H1 (cell line): ENCODE data around the gene SLC30A3. TPM values are rescaled to one million over a fixed set of nuclear protein-coding genes. Genes with fewer than 3 reads are reported as not detected.

Experiments
- CTCF ChIA-PET: fragments of 300-600 bp; sonication (Branson Sonifier 250); formaldehyde crosslinking; loops from one replicate; lab custom pipeline; 2021; ENCODE audit not compliant: partially characterized antibody; lab: Charles Lee
- POLR2A ChIA-PET: fragments of 300-600 bp; sonication (Branson Sonifier 250); formaldehyde crosslinking; loops from one replicate; lab custom pipeline; 2021; ENCODE audit warnings: inconsistent platforms; ENCODE audit not compliant: partially characterized antibody; lab: Charles Lee
- DNase-seq, 2 experiments: peaks; one replicate each; pipeline versions ENCODE4 v3.0.0 to v3.0.0-alpha.2; 2010 to 2022; ENCODE audit warnings: low spot score in 2 of 2, low read depth in 1 of 2, mixed read lengths in 1 of 2
- FAIRE-seq: peaks from 2 replicates; lab custom pipeline; 2011; peaks lifted over from hg19 to GRCh38; lab: Jason Lieb, UNC
- H2AFZ ChIP-seq: 2 replicates; pipeline ENCODE4 v1.8.1; 2012; ENCODE audit warnings: low read length, inconsistent platforms
- H2AK5ac ChIP-seq: 2 replicates; pipeline ENCODE4 v1.6.1; 2013; ENCODE audit warnings: low read depth, low read length
- H2BK120ac ChIP-seq: replicated peaks from 2 replicates; pipeline ENCODE3; 2013; ENCODE audit warnings: low read depth, low read length, inconsistent platforms
- H2BK12ac ChIP-seq: 2 replicates; pipeline ENCODE4 v1.6.1; 2013; ENCODE audit warnings: low read depth, low read length
- H2BK15ac ChIP-seq: 2 replicates; pipeline ENCODE4 v1.6.1; 2013; ENCODE audit warnings: low read length
- H2BK20ac ChIP-seq: 2 replicates; pipeline ENCODE4 v1.6.1; 2013; ENCODE audit warnings: low read length
- H2BK5ac ChIP-seq: 2 replicates; pipeline ENCODE4 v1.6.1; 2013; ENCODE audit warnings: low read depth, low read length
- H3K14ac ChIP-seq: 2 replicates; pipeline ENCODE4 v1.6.1; 2013; ENCODE audit warnings: inconsistent platforms; ENCODE audit not compliant: insufficient read length
- H3K18ac ChIP-seq: 2 replicates; pipeline ENCODE4 v1.6.1; 2013; ENCODE audit warnings: low read length; ENCODE audit errors: extremely low read depth
- H3K23ac ChIP-seq: 2 replicates; pipeline ENCODE4 v1.6.1; 2013; ENCODE audit warnings: inconsistent platforms; ENCODE audit not compliant: insufficient read length
- H3K23me2 ChIP-seq: 2 replicates; pipeline ENCODE4 v1.6.1; 2013; ENCODE audit warnings: low read depth, low read length
- H3K27ac ChIP-seq: 2 replicates; pipeline ENCODE4 v1.6.1; 2011; ENCODE audit warnings: low read depth, low read length, inconsistent platforms
- H3K27me3 ChIP-seq, 4 experiments: replicated peaks in 1 of 4; 1 replicate in 1 of 4; 2 replicates in 3 of 4; pipeline versions ENCODE4 v1.6.1 to v1.8.1; 2011 to 2013; ENCODE audit warnings: low read length in 3 of 4, mild to moderate bottlenecking in 3 of 4, inconsistent platforms in 2 of 4, mixed read lengths in 2 of 4, moderate library complexity in 1 of 4; ENCODE audit not compliant: control insufficient read depth in 3 of 4, insufficient read depth in 3 of 4; ENCODE audit errors: extremely low read depth in 1 of 4
- H3K36me3 ChIP-seq, 4 experiments: 2 replicates each; pipeline versions ENCODE4 v1.6.1 to v1.8.1; 2011 to 2013; ENCODE audit warnings: mild to moderate bottlenecking in 4 of 4, low read length in 3 of 4, moderate library complexity in 2 of 4, control low read depth in 1 of 4, inconsistent platforms in 1 of 4; ENCODE audit not compliant: insufficient read depth in 4 of 4, control insufficient read depth in 2 of 4
- H3K4ac ChIP-seq: replicated peaks from 2 replicates; pipeline ENCODE3; 2013; ENCODE audit warnings: low read length, low read depth, mixed read lengths, inconsistent platforms; ENCODE audit not compliant: insufficient read length
- H3K4me1 ChIP-seq, 4 experiments: replicated peaks in 1 of 4; 1 replicate in 1 of 4; 2 replicates in 3 of 4; pipeline versions ENCODE4 v1.6.1 to v1.8.1; 2011 to 2013; ENCODE audit warnings: low read length in 3 of 4, inconsistent platforms in 2 of 4, mixed read lengths in 1 of 4; ENCODE audit not compliant: insufficient read depth in 4 of 4, control insufficient read depth in 3 of 4
- H3K4me2 ChIP-seq, 2 experiments: 2 replicates each; pipeline versions ENCODE4 v1.6.1 to v1.8.1; 2011 to 2013; ENCODE audit warnings: low read depth in 2 of 2, low read length in 2 of 2, control low read depth in 1 of 2, inconsistent platforms in 1 of 2, mild to moderate bottlenecking in 1 of 2; ENCODE audit not compliant: insufficient read depth in 1 of 2
- H3K4me3 ChIP-seq, 4 experiments: fragments of 200-600, 300-600 bp in 1 of 4; sonication (generic), shearing (Covaris generic), sonication (Bioruptor Twin) in 1 of 4; 2 replicates each; pipeline versions ENCODE4 v1.5.1 to v1.8.1; 2011 to 2016; ENCODE audit warnings: low read length in 4 of 4, low read depth in 3 of 4, control low read depth in 2 of 4, inconsistent platforms in 2 of 4, mild to moderate bottlenecking in 2 of 4, mixed read lengths in 1 of 4, moderate library complexity in 1 of 4; ENCODE audit not compliant: insufficient read depth in 2 of 4; ENCODE audit errors: extremely low read depth in 1 of 4
- H3K56ac ChIP-seq: replicated peaks from 2 replicates; pipeline ENCODE3; 2013; ENCODE audit warnings: low read depth, mild to moderate bottlenecking, mixed read lengths, low read length, inconsistent platforms; ENCODE audit not compliant: insufficient read length
- H3K79me1 ChIP-seq: 2 replicates; pipeline ENCODE4 v1.6.1; 2013; ENCODE audit warnings: low read depth, low read length, control low read depth
- H3K79me2 ChIP-seq, 2 experiments: 2 replicates each; pipeline versions ENCODE4 v1.6.1 to v1.8.1; 2012 to 2013; ENCODE audit warnings: low read length in 2 of 2, mild to moderate bottlenecking in 2 of 2, inconsistent platforms in 1 of 2; ENCODE audit not compliant: insufficient read depth in 2 of 2, control insufficient read depth in 1 of 2
- H3K9ac ChIP-seq, 4 experiments: replicated peaks in 1 of 4; 1 replicate in 1 of 4; 2 replicates in 3 of 4; pipeline versions ENCODE4 v1.6.1 to v1.8.1; 2011 to 2013; ENCODE audit warnings: low read depth in 3 of 4, low read length in 3 of 4, control low read depth in 2 of 4, mild to moderate bottlenecking in 2 of 4, moderate library complexity in 2 of 4, inconsistent platforms in 1 of 4; ENCODE audit errors: extremely low read depth in 1 of 4
- H3K9me3 ChIP-seq, 2 experiments: 2 replicates each; pipeline versions ENCODE4 v1.6.1 to v1.8.1; 2012 to 2013; ENCODE audit warnings: mild to moderate bottlenecking in 2 of 2, moderate library complexity in 2 of 2, control low read depth in 1 of 2, inconsistent platforms in 1 of 2, low read depth in 1 of 2, low read length in 1 of 2, mixed read lengths in 1 of 2; ENCODE audit not compliant: insufficient read depth in 2 of 2
- H4K20me1 ChIP-seq, 2 experiments: replicated peaks in 1 of 2; 2 replicates each; pipeline versions ENCODE3 to v1.8.1; 2011 to 2013; ENCODE audit warnings: inconsistent platforms in 2 of 2, low read length in 2 of 2, mild to moderate bottlenecking in 1 of 2; ENCODE audit not compliant: insufficient read depth in 2 of 2, control insufficient read depth in 1 of 2
- H4K5ac ChIP-seq: 2 replicates; pipeline ENCODE4 v1.6.1; 2013; ENCODE audit warnings: low read length, low read depth, mixed read lengths, inconsistent platforms; ENCODE audit not compliant: insufficient read length
- H4K8ac ChIP-seq: 2 replicates; pipeline ENCODE4 v1.8.0; 2013; ENCODE audit warnings: mild to moderate bottlenecking, moderate library complexity, low read length, inconsistent platforms; ENCODE audit not compliant: insufficient read depth; ENCODE audit errors: extremely low read depth
- H4K91ac ChIP-seq: replicated peaks from 2 replicates; pipeline ENCODE3; 2013; ENCODE audit warnings: low read length, mixed read lengths, inconsistent platforms; ENCODE audit not compliant: insufficient read length
- CEBPB ChIP-seq: IDR thresholded peaks from 2 replicates; pipeline ENCODE4 v1.6.1; 2012; ENCODE audit warnings: low read depth, low read length
- CREB1 ChIP-seq: IDR thresholded peaks from 2 replicates; pipeline ENCODE4 v1.6.1; 2012; ENCODE audit warnings: inconsistent platforms
- HDAC2 ChIP-seq, 2 experiments: fragments of 300-600 bp in 1 of 2; sonication (generic) in 1 of 2; IDR thresholded peaks; 2 replicates each; pipeline ENCODE4 v1.6.1; 2011 to 2012; ENCODE audit warnings: low read depth in 2 of 2, low read length in 2 of 2, mild to moderate bottlenecking in 2 of 2, moderate library complexity in 2 of 2, borderline replicate concordance in 1 of 2, inconsistent platforms in 1 of 2
- KDM5A ChIP-seq: fragments of 200-600 bp; IDR thresholded peaks from 2 replicates; pipeline ENCODE4 v1.7.1; 2012; ENCODE audit warnings: mild to moderate bottlenecking, low read length, inconsistent platforms, mixed read lengths
- SIN3A ChIP-seq, 2 experiments: IDR thresholded peaks in 1 of 2; conservative IDR thresholded peaks in 1 of 2; 2 replicates each; pipeline ENCODE4 v1.6.1; 2011 to 2012; ENCODE audit warnings: low read length in 2 of 2, improper control_type of control experiment in 1 of 2, low read depth in 1 of 2, mild to moderate bottlenecking in 1 of 2
- WGBS, 2 experiments: shearing (Covaris generic) in 1 of 2; methylation state at CpG; one replicate each; pipeline versions ENCODE4 v1.1.6 to v1.1.7; 2013 to 2015; ENCODE audit warnings: low lambda C conversion rate in 2 of 2, mixed read lengths in 2 of 2, inconsistent platforms in 1 of 2, low coverage in 1 of 2, missing lambda C conversion rate in 1 of 2; ENCODE audit not compliant: insufficient replicate concordance in 2 of 2, insufficient coverage in 1 of 2, insufficient read length in 1 of 2; ENCODE audit errors: extremely low coverage in 1 of 2, missing lambda C conversion rate in 1 of 2; 5-methylcytosine and 5-hydroxymethylcytosine counted together
- polyA plus RNA-seq, 7 experiments: library from polyadenylated mRNA; depleted of rRNA in 3 of 7; stranded (reverse) in 5 of 7; unstranded in 2 of 7; fragments of >200 nt in 5 of 7; fragments of 200-250 nt in 2 of 7; gene quantifications; 1 replicate in 5 of 7; 2 replicates in 1 of 7; 4 replicates in 1 of 7; pipeline versions ENCODE4 v1.2.1 to v1.2.3, GENCODE V29; 2011 to 2013; ENCODE audit warnings: missing spikeins in 2 of 7, mixed read lengths in 2 of 7
- total RNA-seq: library from RNA; stranded (reverse); fragmentation: NEBNext Ultra II Directional; extraction: Animal tissue kit (Norgen Biotek cat#: 25700); gene quantifications from 2 replicates; pipeline ENCODE4 v1.2.1, GENCODE V29; 2021

Gene SLC30A3
- total and polyA plus RNA-seq, 2 of the 8 experiments (the other 6 are each of a cell fraction or from before 2014, with no cell fraction given): 15.2 to 30.7 TPM

DNA sequence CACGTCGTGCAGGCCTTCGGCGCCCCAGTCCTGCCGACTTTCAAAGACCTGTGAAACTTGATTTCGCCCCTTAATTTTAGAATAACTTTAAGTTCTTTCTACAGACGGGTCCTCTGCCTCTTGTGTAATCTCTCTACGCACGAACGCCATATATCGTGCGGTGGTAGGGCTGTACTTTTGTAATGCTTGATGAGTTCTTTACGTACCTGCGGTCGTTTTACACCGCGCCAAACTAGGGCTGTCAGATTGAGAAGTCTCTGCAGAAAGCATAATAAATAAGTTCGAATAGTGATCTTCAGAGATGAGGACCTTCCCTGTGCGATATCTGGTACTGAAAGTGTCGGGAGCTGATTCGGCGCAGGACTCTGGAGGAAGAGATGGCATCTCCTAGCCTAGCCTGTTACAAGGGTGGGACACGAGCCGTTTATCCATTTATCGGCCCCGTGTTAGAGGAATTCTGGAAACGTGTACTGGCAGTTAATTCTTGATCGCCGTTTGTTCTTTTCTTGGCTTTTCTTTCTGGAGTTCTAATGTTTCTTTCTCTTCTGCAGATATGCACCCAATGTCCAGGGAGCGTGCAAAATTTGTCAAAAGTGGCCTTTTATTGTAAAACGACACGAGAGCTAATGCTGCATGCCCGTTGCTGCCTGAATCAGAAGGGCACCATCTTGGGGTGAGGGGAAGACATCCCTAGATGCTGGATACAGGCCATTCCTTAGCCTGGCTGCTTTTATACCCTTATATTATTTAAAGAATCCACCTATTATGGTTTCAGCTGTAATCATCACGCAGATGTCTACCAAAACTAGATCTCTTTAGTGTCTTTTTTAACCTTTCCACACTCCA lies 50.0 kb downstream of the SLC30A3 start:
- no peak for DNase-seq
- H3K36me3 ChIP-seq: peaks cover 11 to 44% (median 18%) of the 10 kb centered on the region in 4 experiments; a peak in 6 of 8 replicates
- H3K79me2 ChIP-seq: peaks cover 1 to 22% of the 10 kb centered on the region in 2 experiments
- 0 out of 4 replicates have a peak, but pooled peaks of 1 of the 2 experiments have one; percentile 12 for TF ChIP-seq HDAC2 (IDR thresholded peaks at IDR 0.05; ENCODE audit: borderline replicate concordance in 1 of 2, low read depth in 2 of 2, low read length in 2 of 2)
- 0 out of 2 replicates have a peak, but pooled peaks have one; percentile 12 for TF ChIP-seq KDM5A
- peak in 1 of 2 experiments; percentile 18; a peak in 1 of 4 replicates for TF ChIP-seq SIN3A (conservative IDR thresholded peaks at IDR 0.05 in 1 of 2, IDR thresholded peaks at IDR 0.05 in 1 of 2; ENCODE audit: low read depth in 1 of 2, low read length in 2 of 2)
- TF ChIP-seq CEBPB: peak; percentile 22; the same call in 1 of the 2 replicates
- TF ChIP-seq CREB1: no peak
- TF ChIP-seq, all 59 proteins: peak for 4
- ChIA-PET POLR2A (interaction anchor here (0.7 to 6.8 kb wide), 30 partner anchors 8 to 189 kb away, joined by 3 to 42 read pairs (median 4); partner anchors contain the start of genes GTF3C2, KHK, PREB and TRIM54), CTCF (interaction anchor here (0.7 to 1.5 kb wide), 8 partner anchors 29 to 126 kb away, joined by 3 to 6 read pairs (median 3); partner anchors contain the start of genes KHK, PREB and TRIM54)
- H4K8ac ChIP-seq: peak overlapping the region; percentile 100
- H2BK5ac ChIP-seq: peak overlapping the region; percentile 89
- WGBS, 2 experiments: 19% methylated on average over 34 of the region's 34 CpGs; no CpG with 5 or more reads in 1 of the 2 experiments
- H3K4me1 ChIP-seq: peaks cover 0 to 6% (median 2%) of the 10 kb centered on the region in 4 experiments
- H3K9ac ChIP-seq: peak overlapping the region; percentile 92 to 98 (median 96)
- peak overlapping the region; percentile 99 for H4K5ac ChIP-seq
- H2AFZ ChIP-seq: no peak overlapping the region
- H2BK12ac ChIP-seq: peak overlapping the region; percentile 75; the same call in 1 of the 2 replicates
- peak overlapping the region; percentile 96 for H4K91ac ChIP-seq
- FAIRE-seq: no peak
- H3K79me1 ChIP-seq: no peaks in the 10 kb centered on the region; the same call in 1 of the 2 replicates
- peak overlapping the region; percentile 99 for H3K27ac ChIP-seq
- peak overlapping the region; percentile 69 to 90 for H3K4me2 ChIP-seq
- H3K27me3 ChIP-seq: no peaks in the 10 kb centered on the region
- no peak overlapping the region for H2BK120ac ChIP-seq
- H3K56ac ChIP-seq: no peak overlapping the region
- H3K4ac ChIP-seq: no peak overlapping the region
- peak overlapping the region; percentile 58; the same call in 1 of the 2 replicates for H2AK5ac ChIP-seq
- H3K4me3 ChIP-seq: peak overlapping the region; percentile 77 to 97 (median 90)
- no peak overlapping the region for H2BK15ac ChIP-seq
- H4K20me1 ChIP-seq: peaks cover 0 to 4% of the 10 kb centered on the region in 2 experiments
- no peaks in the 10 kb centered on the region for H3K9me3 ChIP-seq
- H3K18ac ChIP-seq: peak overlapping the region; percentile 98
- no peak overlapping the region for H2BK20ac ChIP-seq
- H3K23ac ChIP-seq: no peak overlapping the region
- no peak overlapping the region for H3K14ac ChIP-seq
- peaks cover 16% of the 10 kb centered on the region for H3K23me2 ChIP-seq
